NB4 (cell line): Measurements from ENCODE around the gene MRPL23.

Source experiments
- CTCF ChIP-seq: IDR thresholded peaks from one replicate; pipeline ENCODE4 v1.5.1; 2012; ENCODE audit warnings: low read depth, low read length
- POLR2A ChIP-seq: IDR thresholded peaks from 2 replicates; pipeline ENCODE4 v1.6.1; 2011; ENCODE audit warnings: mild to moderate bottlenecking; ENCODE audit not compliant: insufficient read length; ENCODE audit errors: extremely low read depth

GRCh38 chr11:1926156-1927025 is 20.7 kb upstream of the MRPL23 start:
- TF ChIP-seq CTCF, result no peak
- no peak for TF ChIP-seq POLR2A
